K562 (cell line): ENCODE data around the gene CD248. TPM values are rescaled to one million over a fixed set of nuclear protein-coding genes. Genes with fewer than 3 reads are reported as not detected.

Experiments used
- ATAC-seq: fragments of 200-7000 bp; cut with Tn5 transposase; 3 replicates; pipeline ENCODE4 v1.9.1; 2020; ENCODE audit warnings: moderate library complexity
- BruUV-seq: library from RNA; stranded (reverse); fragments of 400-500 nt; replicated peaks from 2 replicates; lab custom pipeline; 2021; lab: Mats Ljungman, UMichigan
- CTCF ChIA-PET: fragments of 300-600 bp; formaldehyde crosslinking; extraction: SDS; loops from one replicate; lab custom pipeline; 2021; ENCODE audit warnings: low intra/inter-chr PET ratio; lab: Yijun Ruan, JAX
- POLR2A ChIA-PET: fragments of 300-600, 350-650 bp; sonication (Branson Sonifier 250); formaldehyde crosslinking; extraction: SDS; loops from one replicate; lab custom pipeline; 2021; ENCODE audit warnings: antibody characterized with exemption, inconsistent platforms; lab: Yijun Ruan, JAX
- DNase-seq, 4 experiments: peaks; one replicate each; pipeline versions ENCODE4 v3.0.0 to v3.0.0-alpha.2; 2011 to 2018; ENCODE audit warnings: low spot score in 3 of 4, mixed read lengths in 3 of 4; ENCODE audit errors: extremely low read depth in 1 of 4
- FAIRE-seq: peaks from 2 replicates; lab custom pipeline; 2011; peaks lifted over from hg19 to GRCh38; lab: Jason Lieb, UNC
- H2AFZ ChIP-seq: 2 replicates; pipeline ENCODE4 v1.6.0; 2011; ENCODE audit warnings: low read depth, low read length, control low read depth, inconsistent platforms
- H3K27ac ChIP-seq: fragments of 200-600 bp; 3 replicates; pipeline ENCODE4 v1.8.0; 2011; ENCODE audit warnings: low read depth, mild to moderate bottlenecking, control low read depth, inconsistent platforms, low read length, moderate library complexity, mixed read lengths; ENCODE audit errors: extremely low read depth
- H3K27me3 ChIP-seq, 2 experiments: fragments of 300-600 bp in 1 of 2; 2 replicates in 1 of 2; 3 replicates in 1 of 2; pipeline versions ENCODE4 v1.6.0 to v1.8.0; 2011; ENCODE audit warnings: inconsistent platforms in 2 of 2, low read length in 2 of 2, mild to moderate bottlenecking in 1 of 2, mixed read lengths in 1 of 2, moderate library complexity in 1 of 2; ENCODE audit not compliant: control insufficient read depth in 2 of 2, insufficient read depth in 2 of 2
- H3K36me3 ChIP-seq: fragments of 300-600 bp; 3 replicates; pipeline ENCODE4 v1.8.0; 2011; ENCODE audit warnings: mild to moderate bottlenecking, low read length, inconsistent platforms; ENCODE audit not compliant: control insufficient read depth, insufficient read depth
- H3K4me1 ChIP-seq, 2 experiments: fragments of 200-600 bp in 1 of 2; replicated peaks in 1 of 2; 2 replicates in 1 of 2; 3 replicates in 1 of 2; pipeline versions ENCODE4 v1.5.1 to v1.8.0; 2011; ENCODE audit warnings: inconsistent platforms in 2 of 2, low read length in 2 of 2, mild to moderate bottlenecking in 1 of 2, mixed read lengths in 1 of 2, moderate library complexity in 1 of 2; ENCODE audit not compliant: control insufficient read depth in 2 of 2, insufficient read depth in 2 of 2
- H3K4me2 ChIP-seq: 2 replicates; pipeline ENCODE4 v1.6.1; 2011; ENCODE audit warnings: low read length, control low read depth, inconsistent platforms, mixed read lengths; ENCODE audit not compliant: insufficient read depth
- H3K4me3 ChIP-seq: fragments of 200-600 bp; sonication (generic), shearing (Covaris generic); 2 replicates; pipeline ENCODE4 v1.5.1; 2016; ENCODE audit warnings: control low read depth, inconsistent platforms
- H3K79me2 ChIP-seq: fragments of 200-600 bp; 3 replicates; pipeline ENCODE4 v1.8.0; 2011; ENCODE audit warnings: low read length, inconsistent platforms; ENCODE audit not compliant: control insufficient read depth, insufficient read depth
- H3K9ac ChIP-seq, 2 experiments: 2 replicates each; pipeline versions ENCODE4 v1.6.0 to v1.6.1; 2011; ENCODE audit warnings: low read depth in 2 of 2, low read length in 2 of 2, control low read depth in 1 of 2, inconsistent platforms in 1 of 2, mild to moderate bottlenecking in 1 of 2, mixed read lengths in 1 of 2; ENCODE audit not compliant: insufficient read depth in 1 of 2
- H3K9me1 ChIP-seq: one replicate; pipeline ENCODE4 v1.6.0; 2011; ENCODE audit warnings: inconsistent platforms, mild to moderate bottlenecking, low read length, moderate library complexity; ENCODE audit not compliant: control insufficient read depth, insufficient read depth
- H3K9me3 ChIP-seq: replicated peaks from 2 replicates; pipeline ENCODE4 v1.5.1; 2011; ENCODE audit warnings: low read depth, low read length, inconsistent platforms; ENCODE audit not compliant: control insufficient read depth, insufficient read depth
- H4K20me1 ChIP-seq: replicated peaks from 2 replicates; pipeline ENCODE4 v1.6.1; 2011; ENCODE audit warnings: low read length, inconsistent platforms, mixed read lengths; ENCODE audit not compliant: control insufficient read depth, insufficient read depth
- ARHGAP35 ChIP-seq: fragments of 450-650 bp; IDR thresholded peaks from 2 replicates; pipeline ENCODE4 v1.6.1; 2018; ENCODE audit not compliant: partially characterized antibody
- CAMTA2 ChIP-seq: fragments of 250-450 bp; sonication (Bioruptor Pico); conservative IDR thresholded peaks from 2 replicates; pipeline ENCODE4 v1.5.1; 2022
- CEBPG ChIP-seq, 3 experiments: fragments of 200-800 bp in 1 of 3; sonication (Bioruptor generic) in 1 of 3; sonication (generic) in 1 of 3; formaldehyde crosslinking in 1 of 3; IDR thresholded peaks in 2 of 3; conservative IDR thresholded peaks in 1 of 3; 2 replicates each; pipeline versions ENCODE4 v1.6.1 to v1.8.0; 2016 to 2022; ENCODE audit warnings: missing compliant biosample characterization in 2 of 3, missing genetic modification characterization in 2 of 3, mild to moderate bottlenecking in 1 of 3, missing genetic modification reagents in 1 of 3
- ELF2 ChIP-seq: fragments of 250-450 bp; sonication (Bioruptor Pico); IDR thresholded peaks from 2 replicates; pipeline ENCODE4 v1.5.0; 2021; ENCODE audit warnings: mild to moderate bottlenecking
- ELF4 ChIP-seq: fragments of 450-650 bp; formaldehyde crosslinking; IDR thresholded peaks from 2 replicates; pipeline ENCODE4 v1.4.0; 2022; ENCODE audit warnings: missing genetic modification characterization
- KLF6 ChIP-seq: fragments of 250-450 bp; sonication (Bioruptor Pico); IDR thresholded peaks from 2 replicates; pipeline ENCODE4 v1.4.0; 2020; ENCODE audit warnings: mild to moderate bottlenecking, moderate library complexity, borderline replicate concordance
- NUFIP1 ChIP-seq: fragments of 450-650 bp; IDR thresholded peaks from 2 replicates; pipeline ENCODE4 v1.6.1; 2018; ENCODE audit not compliant: partially characterized antibody
- PHB2 ChIP-seq: fragments of 450-650 bp; IDR thresholded peaks from 2 replicates; pipeline ENCODE4 v1.6.1; 2017; ENCODE audit warnings: low read depth
- PHTF2 ChIP-seq: fragments of 250-450 bp; sonication (Bioruptor Pico); IDR thresholded peaks from 2 replicates; pipeline ENCODE4 v1.5.0; 2021; ENCODE audit warnings: mild to moderate bottlenecking
- PREB ChIP-seq: sonication (generic); formaldehyde crosslinking; IDR thresholded peaks from 2 replicates; pipeline ENCODE4 v1.8.1; 2023; ENCODE audit warnings: mild to moderate bottlenecking, missing genetic modification reagents
- PTTG1 ChIP-seq: fragments of 450-650 bp; IDR thresholded peaks from 2 replicates; pipeline ENCODE4 v1.6.1; 2016; ENCODE audit warnings: low read depth, mild to moderate bottlenecking, missing genetic modification characterization, missing compliant biosample characterization
- U2AF2 ChIP-seq: fragments of 200-400 bp; formaldehyde crosslinking; optimal IDR thresholded peaks from 2 replicates; pipeline ENCODE3; 2017; ENCODE audit warnings: low read depth, mild to moderate bottlenecking, low read length
- XRCC5 ChIP-seq: fragments of 200-400 bp; formaldehyde crosslinking; IDR thresholded peaks from 2 replicates; pipeline ENCODE4 v1.6.1; 2017; ENCODE audit warnings: low read depth, mild to moderate bottlenecking, low read length
- ZBTB17 ChIP-seq: fragments of 450-650 bp; formaldehyde crosslinking; IDR thresholded peaks from 2 replicates; pipeline ENCODE4 v1.4.0; 2020; ENCODE audit warnings: mild to moderate bottlenecking
- ZNF408 ChIP-seq: fragments of 250-450 bp; sonication (Bioruptor Pico); IDR thresholded peaks from 2 replicates; pipeline ENCODE4 v1.4.0; 2020; ENCODE audit warnings: low read depth, mild to moderate bottlenecking, moderate library complexity
- ZNF778 ChIP-seq: fragments of 450-650 bp; formaldehyde crosslinking; IDR thresholded peaks from 2 replicates; pipeline ENCODE4 v1.4.0; 2020; ENCODE audit warnings: mild to moderate bottlenecking, moderate library complexity
- ZNF780A ChIP-seq: fragments of 250-450 bp; sonication (Bioruptor Pico); IDR thresholded peaks from 2 replicates; pipeline ENCODE4 v1.5.0; 2021; ENCODE audit warnings: mild to moderate bottlenecking
- WGBS: fragments of 100-300 bp; shearing (Covaris generic); methylation state at CpG from one replicate; pipeline ENCODE4 v1.1.6; 2016; ENCODE audit warnings: low coverage, mixed read lengths; ENCODE audit not compliant: insufficient coverage; ENCODE audit errors: missing lambda C conversion rate; 5-methylcytosine and 5-hydroxymethylcytosine counted together
- in situ Hi-C: fragments of 300-500 bp; cut with MboI; formaldehyde crosslinking; loops from 4 replicates; pipeline ENCODE4 v1.15.0; 2018; ENCODE audit warnings: inconsistent platforms, mixed read lengths
- intact Hi-C: fragments of 100-400 bp; cut with micrococcal nuclease; formaldehyde crosslinking; loops from 2 replicates; pipeline ENCODE4 v1.14.2; 2022
- polyA plus RNA-seq, 8 experiments: library from polyadenylated mRNA; depleted of rRNA in 4 of 8; stranded (reverse) in 5 of 8; unstranded in 3 of 8; fragments of >200 nt; fragmentation: Nextera tagmentation in 2 of 8; fragmentation: Illumina TruSeq in 1 of 8; extraction: Ambion mirVana in 2 of 8; extraction: Trizol in 1 of 8; gene quantifications; 2 replicates each; pipeline versions ENCODE4 v1.2.1 to v1.2.3, GENCODE V29; 2011 to 2014; ENCODE audit warnings: inconsistent platforms in 1 of 8, missing spikeins in 1 of 8
- total RNA-seq, 7 experiments: library from RNA; depleted of rRNA in 6 of 7; stranded (reverse); fragments of >200 nt in 6 of 7; fragmentation: Illumina TruSeq in 2 of 7; extraction: Trizol in 2 of 7; gene quantifications; 2 replicates each; pipeline versions ENCODE4 v1.2.1 to v1.2.3, GENCODE V29; 2011 to 2021; ENCODE audit warnings: low replicate concordance in 1 of 7
- TF ChIP-seq, protein P1 (sequence below): fragments of 450-650 bp; IDR thresholded peaks from 2 replicates; pipeline ENCODE4 v1.6.1; 2016; ENCODE audit warnings: missing biosample characterization, missing genetic modification characterization

Gene CD248
- total and polyA plus RNA-seq, 9 of the 15 experiments (the other 6 are each of a cell fraction or from before 2014, with no cell fraction given), result 0.09 TPM; not detected in 8

DNA sequence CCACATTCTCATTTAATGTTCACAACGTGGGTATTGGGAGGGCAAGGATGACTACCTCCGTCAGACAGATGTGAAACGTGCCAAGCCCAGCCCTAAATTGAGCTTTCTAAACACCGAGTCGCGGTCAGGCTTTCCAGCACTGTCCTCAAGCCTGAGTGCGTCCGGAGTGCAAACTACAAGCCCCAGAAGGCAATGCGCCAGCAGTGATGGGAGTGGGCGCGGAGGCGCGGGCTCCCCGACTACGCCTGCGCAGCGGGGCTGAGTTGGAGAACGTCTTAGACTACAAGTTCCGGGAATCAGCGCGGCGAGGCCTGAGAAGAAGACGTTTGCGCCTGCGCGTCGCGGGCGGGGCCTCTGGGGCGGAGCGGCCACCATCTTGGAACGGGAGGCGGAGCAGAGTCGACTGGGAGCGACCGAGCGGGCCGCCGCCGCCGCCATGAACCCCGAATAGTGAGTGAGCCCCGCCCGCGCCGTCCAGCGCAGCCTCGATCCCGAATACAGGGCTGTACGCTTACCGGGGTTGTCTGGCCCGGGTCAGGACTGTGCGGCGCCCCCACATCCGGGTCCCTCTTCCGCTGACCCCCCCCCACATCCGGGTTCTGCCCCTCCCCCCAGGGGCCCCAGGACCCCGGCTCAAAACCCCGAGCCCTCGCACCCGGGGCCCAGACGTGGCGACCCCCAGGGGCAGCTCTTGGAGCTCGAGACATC, 48.4 kb downstream of the CD248 start, which contains the start of gene RAB1B (continued):
- TF ChIP-seq ZNF408 (CRISPR knock-in tag) (no peak), PTTG1 (tag) (no peak)
- TF ChIP-seq, all 486 proteins: peak for 71

- H3K79me2 ChIP-seq, result peaks cover 29% of the 10 kb centered on the region
- peaks cover 65% of the 10 kb centered on the region for H3K36me3 ChIP-seq
- in situ Hi-C loops, result no loop called here
- peak overlapping the region; percentile 92 to 99 for H3K9ac ChIP-seq
- no peaks in the 10 kb centered on the region for H3K27me3 ChIP-seq
- DNase-seq (peak; percentile 91 to 95 (median 92)), FAIRE-seq (peak; percentile 82), ATAC-seq (peak; percentile 85)
- H3K27ac ChIP-seq, result peak overlapping the region; percentile 95
- peak overlapping the region; percentile 98 for H3K4me2 ChIP-seq
- ChIA-PET POLR2A (interaction anchor here (0.6 to 2.8 kb wide), 5 partner anchors 10 to 48 kb away, joined by 3 to 17 read pairs (median 4); partner anchors contain the start of gene YIF1A), CTCF (no interaction called here)
- H3K9me3 ChIP-seq, result no peaks in the 10 kb centered on the region
- BruUV-seq, result no TSS peak
- peaks cover 5 to 47% of the 10 kb centered on the region in 2 experiments; a peak in 4 of 5 replicates for H3K4me1 ChIP-seq
- intact Hi-C loops, result no loop called here
- WGBS, result under 1% methylated on average over 40 of the region's 61 CpGs
- no peaks in the 10 kb centered on the region for H3K9me1 ChIP-seq
- peak overlapping the region; percentile 100 for H3K4me3 ChIP-seq
- peak overlapping the region; percentile 96 for H2AFZ ChIP-seq
- peaks cover 10% of the 10 kb centered on the region; the same call in 1 of the 2 replicates for H4K20me1 ChIP-seq
- TF ChIP-seq, protein P1, sequence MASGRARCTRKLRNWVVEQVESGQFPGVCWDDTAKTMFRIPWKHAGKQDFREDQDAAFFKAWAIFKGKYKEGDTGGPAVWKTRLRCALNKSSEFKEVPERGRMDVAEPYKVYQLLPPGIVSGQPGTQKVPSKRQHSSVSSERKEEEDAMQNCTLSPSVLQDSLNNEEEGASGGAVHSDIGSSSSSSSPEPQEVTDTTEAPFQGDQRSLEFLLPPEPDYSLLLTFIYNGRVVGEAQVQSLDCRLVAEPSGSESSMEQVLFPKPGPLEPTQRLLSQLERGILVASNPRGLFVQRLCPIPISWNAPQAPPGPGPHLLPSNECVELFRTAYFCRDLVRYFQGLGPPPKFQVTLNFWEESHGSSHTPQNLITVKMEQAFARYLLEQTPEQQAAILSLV, result no peak
- TF ChIP-seq PHTF2 (no peak), ZNF778 (CRISPR knock-in tag) (no peak), ZNF780A (CRISPR knock-in tag) (no peak), ELF2 (CRISPR knock-in tag) (no peak), ARHGAP35 (no peak), NUFIP1 (no peak), CEBPG (CRISPR knock-in tag; IDR thresholded peaks at IDR 0.05) (no peak), CEBPG (tag; conservative IDR thresholded peaks at IDR 0.05 in 1 of 2, IDR thresholded peaks at IDR 0.05 in 1 of 2) (no peak), KLF6 (no peak), XRCC5 (no peak), PREB (CRISPR knock-in tag) (no peak), ELF4 (CRISPR knock-in tag) (no peak), CAMTA2 (CRISPR knock-in tag) (0 out of 2 replicates have a peak, but pooled peaks have one; percentile 32), PHB2 (no peak), ZBTB17 (CRISPR knock-in tag) (no peak), U2AF2 (no peak)
These were observed 49.2 kb downstream of the CD248 start for GRCh38 chr11:66267379-66268243.
